Thymus (tissue), 11 donors: ENCODE measurements around the gene DUSP5. TPM values are rescaled to one million over a fixed set of nuclear protein-coding genes. Genes with fewer than 3 reads are reported as not detected.
"Not testable (repeated sequence)": the region's sequence is repeated elsewhere in the genome, so short reads cannot be mapped to it uniquely, and the experiment has no call there.

Source experiments
- DNase-seq, 9 donors: peaks; one replicate each; pipeline ENCODE4 v3.0.0-alpha.2; 2013; ENCODE audit warnings: low spot score in 9 of 9, low read depth in 6 of 9, missing footprints in 1 of 9
- H3K27ac ChIP-seq, 2 donors: one replicate each; pipeline ENCODE4 v1.5.1; 2013; ENCODE audit warnings: control low read depth in 1 of 2, low read depth in 1 of 2, low read length in 1 of 2, mild to moderate bottlenecking in 1 of 2, moderate library complexity in 1 of 2
- H3K27me3 ChIP-seq, 2 donors: one replicate each; pipeline ENCODE4 v1.5.1; 2013; ENCODE audit warnings: low read length in 1 of 2; ENCODE audit not compliant: control insufficient read depth in 2 of 2, insufficient read depth in 1 of 2
- H3K36me3 ChIP-seq, 2 donors: one replicate each; pipeline ENCODE4 v1.5.1; 2013; ENCODE audit warnings: low read length in 1 of 2, mild to moderate bottlenecking in 1 of 2, moderate library complexity in 1 of 2; ENCODE audit not compliant: control insufficient read depth in 2 of 2, insufficient read depth in 2 of 2
- H3K4me1 ChIP-seq, 2 donors: one replicate each; pipeline ENCODE4 v1.5.1; 2013; ENCODE audit warnings: low read length in 2 of 2; ENCODE audit not compliant: control insufficient read depth in 2 of 2, insufficient read depth in 2 of 2
- H3K4me3 ChIP-seq, 2 donors: one replicate each; pipeline ENCODE4 v1.5.1; 2013; ENCODE audit warnings: low read length in 2 of 2, control low read depth in 1 of 2, mild to moderate bottlenecking in 1 of 2
- H3K9me3 ChIP-seq, 2 donors: one replicate each; pipeline ENCODE4 v1.5.1; 2013; ENCODE audit warnings: low read length in 1 of 2, mild to moderate bottlenecking in 1 of 2; ENCODE audit not compliant: control insufficient read depth in 2 of 2, insufficient read depth in 1 of 2
- WGBS: extraction: QIAGEN DNeasy Blood & Tissue Kit; methylation state at CpG from one replicate; pipeline ENCODE4 v1.1.7; 2013; 5-methylcytosine and 5-hydroxymethylcytosine counted together
- polyA plus RNA-seq: library from polyadenylated mRNA; stranded (reverse); fragments of 200-250 nt; gene quantifications from one replicate; pipeline ENCODE4 v1.2.3, GENCODE V29; 2013
- total RNA-seq: library from RNA; stranded (reverse); fragments of 120-200 nt; gene quantifications from one replicate; pipeline ENCODE4 v1.2.4, GENCODE V29; 2013
- donor health status: healthy.

The DUSP5 gene
- total and polyA plus RNA-seq, 2 donors = 6.6 to 26.3 TPM

DNA sequence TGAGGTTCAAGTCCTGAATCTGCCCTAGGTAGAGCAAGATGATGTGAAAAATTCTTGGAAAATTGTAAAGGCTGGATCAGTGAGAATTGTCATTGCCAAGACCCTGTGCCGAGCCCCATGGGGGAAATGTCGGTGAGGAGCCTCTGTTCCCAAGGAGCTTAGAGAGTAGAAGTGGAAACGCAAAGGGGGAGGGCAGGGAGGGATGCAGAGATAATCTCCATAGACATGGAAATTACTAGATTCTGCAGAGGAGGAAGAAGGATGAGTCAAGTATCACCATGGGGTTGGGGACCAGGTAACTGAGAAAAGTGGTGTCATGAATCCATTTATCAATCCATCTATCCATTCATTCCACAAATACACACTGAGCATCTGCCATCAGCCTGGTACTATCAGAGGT is 26.0 kb downstream of the DUSP5 start:
- H3K27me3 ChIP-seq = peaks cover 0 to 2% of the 10 kb centered on the region in 2 donors
- no peak for DNase-seq
- H3K9me3 ChIP-seq = no peaks in the 10 kb centered on the region
- peaks cover 0 to 10% of the 10 kb centered on the region in 2 donors for H3K4me1 ChIP-seq
- 98% methylated on average over 3 of the region's 3 CpGs for WGBS
- H3K4me3 ChIP-seq = no peak overlapping the region
- H3K36me3 ChIP-seq = no peaks in the 10 kb centered on the region
- H3K27ac ChIP-seq = no peak overlapping the region

DNA sequence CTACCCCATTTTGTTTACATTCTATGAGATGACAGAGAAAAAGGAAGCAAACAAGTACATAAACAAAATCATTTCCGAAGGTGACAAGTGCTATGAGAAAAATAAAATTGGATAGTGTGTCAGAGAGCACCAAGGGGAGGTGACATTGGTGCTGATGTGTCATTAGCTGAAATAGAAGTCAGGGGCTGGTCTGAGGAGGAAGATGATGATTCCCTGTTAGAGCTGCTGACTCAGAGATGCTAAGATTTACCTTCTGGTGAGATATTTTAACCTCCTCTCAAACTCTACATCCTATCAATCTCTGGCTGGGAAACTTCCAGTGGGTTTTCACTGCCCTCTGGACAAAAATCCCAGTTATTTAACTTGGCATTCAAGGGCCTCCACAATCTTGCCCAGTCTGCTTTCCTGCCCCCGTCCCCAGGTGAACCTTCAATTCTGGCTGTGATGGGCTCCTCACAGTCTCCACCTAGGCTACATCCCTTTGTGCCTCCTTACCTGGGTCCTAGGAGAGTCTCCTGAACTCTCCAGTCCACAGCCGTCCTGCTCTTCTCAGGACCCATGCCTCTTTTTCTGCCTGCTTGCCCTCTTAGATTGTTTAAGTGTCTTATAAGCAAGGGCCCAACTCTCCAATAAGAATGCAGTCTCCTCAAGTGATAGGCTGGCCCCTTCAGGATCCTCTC is 26.6 kb downstream of the DUSP5 start:
- WGBS = 97% methylated on average over 3 of the region's 3 CpGs
- H3K27me3 ChIP-seq = peaks cover 0 to 2% of the 10 kb centered on the region in 2 donors
- DNase-seq = no peak
- H3K4me1 ChIP-seq = peaks cover 4 to 14% of the 10 kb centered on the region in 2 donors
- no peaks in the 10 kb centered on the region for H3K9me3 ChIP-seq
- H3K36me3 ChIP-seq = no peaks in the 10 kb centered on the region
- no peak overlapping the region for H3K27ac ChIP-seq
- no peak overlapping the region for H3K4me3 ChIP-seq

GRCh38 chr10:110524859-110525232 is 27.1 kb downstream of the DUSP5 start:
- no peak overlapping the region for H3K27ac ChIP-seq
- no peak for DNase-seq
- WGBS = 97% methylated on average over 2 of the region's 2 CpGs

DNA sequence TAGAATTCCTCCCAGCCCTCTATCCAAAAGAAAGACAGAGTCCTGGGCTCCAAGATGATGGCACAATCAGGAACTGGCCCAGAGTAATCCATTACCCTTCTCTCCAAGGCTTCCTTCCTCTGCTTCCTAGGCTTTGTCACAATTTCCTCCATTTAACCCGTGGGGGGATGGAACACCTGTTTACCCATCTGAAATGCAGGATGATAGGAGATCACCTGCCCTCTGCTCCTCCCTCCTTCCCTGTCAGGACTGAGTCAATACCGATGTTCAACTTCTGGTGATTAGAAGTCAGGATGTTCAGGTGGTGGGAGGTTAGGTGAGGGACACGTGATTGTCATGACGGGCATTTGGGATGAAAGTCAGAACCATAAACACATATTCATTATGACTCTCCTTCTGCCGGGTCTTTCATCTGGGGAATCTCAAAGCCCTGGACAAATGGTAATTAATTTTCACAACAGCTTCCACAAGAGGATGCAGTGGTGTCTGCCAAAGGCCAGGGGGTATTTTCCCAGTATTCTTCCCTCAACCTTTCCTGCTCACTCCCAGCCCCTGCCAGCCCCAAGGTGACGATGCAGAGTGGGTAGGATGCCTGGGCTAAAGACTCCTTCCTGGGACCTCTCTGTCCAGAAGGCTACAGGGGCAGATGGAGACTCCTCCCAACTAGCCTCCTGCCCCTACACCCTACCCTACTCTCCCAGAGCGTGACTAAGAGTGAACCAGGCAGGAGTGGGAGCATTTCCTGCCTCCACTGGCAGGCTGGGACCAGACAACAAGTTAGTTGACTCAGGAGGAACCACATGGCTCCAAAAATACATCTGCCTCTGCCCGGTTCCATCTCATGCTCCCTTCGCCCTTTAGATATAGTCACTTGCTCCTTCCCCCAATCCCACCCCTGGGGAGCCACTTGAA is 27.9 kb downstream of the DUSP5 start:
- H3K36me3 ChIP-seq = no peaks in the 10 kb centered on the region
- H3K27me3 ChIP-seq = peaks cover 0 to 10% of the 10 kb centered on the region in 2 donors
- H3K4me1 ChIP-seq = peaks cover 14 to 25% of the 10 kb centered on the region in 2 donors
- WGBS = 88% methylated on average over 9 of the region's 9 CpGs
- no peak overlapping the region for H3K27ac ChIP-seq
- DNase-seq = no peak
- H3K9me3 ChIP-seq = no peaks in the 10 kb centered on the region
- no peak overlapping the region for H3K4me3 ChIP-seq

More at GRCh38 chr10:110524859-110525232, 27.1 kb downstream of the DUSP5 start:
- Histone ChIP-seq H3K4me1 (peaks cover 9 to 19% of the 10 kb centered on the region in 2 donors), H3K36me3 (no peaks in the 10 kb centered on the region), H3K27me3 (peaks cover 0 to 4% of the 10 kb centered on the region in 2 donors), H3K4me3 (no peak overlapping the region), H3K9me3 (no peaks in the 10 kb centered on the region)

- no peaks in the 10 kb centered on the region for H3K36me3 ChIP-seq
- no peak overlapping the region for H3K4me3 ChIP-seq
- no peaks in the 10 kb centered on the region for H3K9me3 ChIP-seq
- no peak overlapping the region for H3K27ac ChIP-seq
- peaks cover 0 to 15% of the 10 kb centered on the region in 2 donors for H3K27me3 ChIP-seq
- 95% methylated on average over 9 of the region's 9 CpGs for WGBS
- H3K4me1 ChIP-seq = peaks cover 14 to 30% of the 10 kb centered on the region in 2 donors
- DNase-seq = no peak
Measured at GRCh38 chr10:110527731-110528171, 30.0 kb downstream of the DUSP5 start.

- WGBS = 94% methylated on average over 5 of the region's 5 CpGs
- no peak overlapping the region for H3K27ac ChIP-seq
- no peak for DNase-seq
Measured at GRCh38 chr10:110528224-110528996, 30.7 kb downstream of the DUSP5 start.

DNA sequence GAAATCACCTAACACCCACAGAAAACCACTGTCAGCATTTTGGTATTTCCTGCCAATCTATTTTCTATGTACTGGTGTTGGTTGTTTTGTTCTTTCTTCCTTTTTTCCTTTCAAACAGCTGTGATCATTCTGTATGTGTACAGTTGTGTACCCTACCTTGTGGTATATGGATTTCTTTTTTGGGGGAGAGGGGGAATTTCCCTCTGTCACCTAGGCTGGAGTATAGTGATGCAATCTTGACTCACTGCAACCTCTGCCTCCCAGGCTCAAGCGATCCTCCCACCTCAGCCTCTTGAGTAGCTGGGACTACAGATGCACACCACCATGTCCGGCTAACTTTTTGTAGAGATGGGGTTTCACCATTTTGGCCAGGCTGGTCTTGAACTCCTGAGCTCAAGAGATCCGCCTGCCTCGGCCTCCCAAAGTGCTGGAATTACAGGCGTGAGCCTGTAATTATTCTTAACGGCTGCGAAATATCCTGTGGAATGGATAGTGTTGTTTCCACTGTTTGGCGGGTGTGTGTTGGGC is 31.4 kb downstream of the DUSP5 start:
- 96% methylated on average over 8 of the region's 8 CpGs for WGBS
- not testable (repeated sequence) for H3K27ac ChIP-seq

More at GRCh38 chr10:110528224-110528996, 30.7 kb downstream of the DUSP5 start:
- peaks cover 14 to 34% of the 10 kb centered on the region in 2 donors for H3K4me1 ChIP-seq
- H3K4me3 ChIP-seq = no peak overlapping the region
- H3K36me3 ChIP-seq = no peaks in the 10 kb centered on the region
- H3K27me3 ChIP-seq = peaks cover 0 to 15% of the 10 kb centered on the region in 2 donors
- H3K9me3 ChIP-seq = no peaks in the 10 kb centered on the region

DNA sequence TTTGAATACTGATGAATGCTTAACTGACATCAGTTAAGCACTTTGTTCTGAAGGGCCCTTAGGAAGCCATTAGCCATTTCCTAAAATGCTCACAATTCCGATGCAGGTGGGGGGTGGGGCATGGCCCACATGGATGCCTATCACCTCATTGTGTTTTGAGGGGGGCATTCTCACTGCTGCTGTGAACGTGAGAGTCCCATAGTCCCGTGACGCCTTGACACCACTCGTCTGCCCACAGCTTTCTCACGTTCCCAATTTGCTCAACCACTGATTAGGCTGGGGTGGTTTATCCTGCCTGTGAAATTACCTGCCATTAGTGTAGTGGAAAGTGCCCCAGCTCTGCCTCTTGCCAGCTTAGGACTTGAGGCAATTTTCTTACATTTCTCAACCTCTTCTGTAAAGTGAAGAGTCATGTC is 31.9 kb downstream of the DUSP5 start:
- H3K36me3 ChIP-seq = no peaks in the 10 kb centered on the region
- DNase-seq = no peak
- H3K4me3 ChIP-seq = no peak overlapping the region
- H3K27me3 ChIP-seq = peaks cover 0 to 15% of the 10 kb centered on the region in 2 donors
- H3K9me3 ChIP-seq = no peaks in the 10 kb centered on the region
- no peak overlapping the region for H3K27ac ChIP-seq
- 86% methylated on average over 6 of the region's 6 CpGs for whole genome bisulfite sequencing
- H3K4me1 ChIP-seq = peaks cover 15 to 39% of the 10 kb centered on the region in 2 donors

More for the DNA sequence above, 31.4 kb downstream of the DUSP5 start:
- H3K4me3 ChIP-seq, H3K36me3 ChIP-seq, H3K9me3 ChIP-seq: not testable (repeated sequence)
- peak in 3 of 9 donors; percentile 21 to 58 (median 28) for DNase-seq
- peaks cover 14 to 34% of the 10 kb centered on the region in 2 donors for H3K4me1 ChIP-seq
- H3K27me3 ChIP-seq = peaks cover 0 to 15% of the 10 kb centered on the region in 2 donors
